Trophoblast cell (in vitro differentiated cells and primary cell): ENCODE measurements around the gene STEEP1.

Experiments used
- DNase-seq, 2 donors: peaks; one replicate each; pipeline ENCODE4 v3.0.0-alpha.2; 2016
- H2AFZ ChIP-seq: 2 replicates; pipeline ENCODE4 v1.6.1; 2013; ENCODE audit warnings: low read length, moderate library complexity, mild to moderate bottlenecking; ENCODE audit not compliant: insufficient read depth, poor library complexity
- H2AK5ac ChIP-seq: 2 replicates; pipeline ENCODE4 v1.6.1; 2013; ENCODE audit warnings: mild to moderate bottlenecking, low read length
- H2BK120ac ChIP-seq: 2 replicates; pipeline ENCODE4 v1.6.1; 2013; ENCODE audit warnings: low read length, mild to moderate bottlenecking, moderate library complexity; ENCODE audit not compliant: insufficient read depth, poor library complexity
- H2BK12ac ChIP-seq: 2 replicates; pipeline ENCODE4 v1.6.1; 2013; ENCODE audit warnings: mild to moderate bottlenecking, low read length, moderate library complexity
- H2BK5ac ChIP-seq: 2 replicates; pipeline ENCODE4 v1.6.1; 2013; ENCODE audit warnings: low read length, low read depth, moderate library complexity, mild to moderate bottlenecking; ENCODE audit not compliant: poor library complexity
- H3K14ac ChIP-seq: 2 replicates; pipeline ENCODE4 v1.6.1; 2013; ENCODE audit warnings: mild to moderate bottlenecking, low read length
- H3K18ac ChIP-seq: 2 replicates; pipeline ENCODE4 v1.6.1; 2013; ENCODE audit warnings: mild to moderate bottlenecking, low read length
- H3K23ac ChIP-seq: 2 replicates; pipeline ENCODE4 v1.6.1; 2013; ENCODE audit warnings: low read length
- H3K27ac ChIP-seq: 2 replicates; pipeline ENCODE4 v1.5.1; 2013; ENCODE audit warnings: low read depth, mild to moderate bottlenecking, inconsistent platforms, low read length, moderate library complexity
- H3K27me3 ChIP-seq: 2 replicates; pipeline ENCODE4 v1.6.1; 2013; ENCODE audit warnings: inconsistent platforms, mild to moderate bottlenecking, low read length, moderate library complexity; ENCODE audit not compliant: insufficient read depth
- H3K36me3 ChIP-seq, 2 experiments: 1 replicate in 1 of 2; 2 replicates in 1 of 2; pipeline ENCODE4 v1.6.1; 2013; ENCODE audit warnings: low read length in 2 of 2, mild to moderate bottlenecking in 2 of 2, moderate library complexity in 1 of 2; ENCODE audit not compliant: insufficient read depth in 2 of 2, control insufficient read depth in 1 of 2
- H3K4ac ChIP-seq: 2 replicates; pipeline ENCODE4 v1.6.1; 2013; ENCODE audit warnings: low read depth, mild to moderate bottlenecking, low read length, moderate library complexity
- H3K4me1 ChIP-seq, 2 experiments: 1 replicate in 1 of 2; 2 replicates in 1 of 2; pipeline ENCODE4 v1.6.1; 2013; ENCODE audit warnings: low read length in 2 of 2, mild to moderate bottlenecking in 2 of 2, moderate library complexity in 1 of 2; ENCODE audit not compliant: insufficient read depth in 2 of 2, control insufficient read depth in 1 of 2
- H3K4me2 ChIP-seq: 2 replicates; pipeline ENCODE4 v1.6.1; 2013; ENCODE audit warnings: inconsistent platforms, mild to moderate bottlenecking, low read length, moderate library complexity
- H3K4me3 ChIP-seq: 2 replicates; pipeline ENCODE4 v1.5.1; 2013; ENCODE audit warnings: mild to moderate bottlenecking, low read depth, low read length, inconsistent platforms
- H3K79me1 ChIP-seq: one replicate; pipeline ENCODE4 v1.6.1; 2013; ENCODE audit warnings: low read length
- H3K79me2 ChIP-seq: 2 replicates; pipeline ENCODE4 v1.6.1; 2013; ENCODE audit warnings: low read length, mild to moderate bottlenecking; ENCODE audit not compliant: control insufficient read depth, insufficient read depth, poor library complexity
- H3K9ac ChIP-seq: 2 replicates; pipeline ENCODE4 v1.6.1; 2013; ENCODE audit warnings: mild to moderate bottlenecking, low read length
- H3K9me3 ChIP-seq: 2 replicates; pipeline ENCODE4 v1.6.1; 2013; ENCODE audit warnings: low read depth, mild to moderate bottlenecking, control low read depth, inconsistent platforms, low read length; ENCODE audit not compliant: insufficient read depth
- H4K12ac ChIP-seq: 2 replicates; pipeline ENCODE4 v1.6.1; 2013; ENCODE audit warnings: low read depth, mild to moderate bottlenecking, low read length, moderate library complexity
- H4K8ac ChIP-seq: 2 replicates; pipeline ENCODE4 v1.6.1; 2013; ENCODE audit warnings: low read depth, mild to moderate bottlenecking, low read length, moderate library complexity
- H4K91ac ChIP-seq: one replicate; pipeline ENCODE4 v1.6.1; 2013; ENCODE audit warnings: low read depth, mild to moderate bottlenecking, low read length, moderate library complexity
- WGBS: extraction: QIAGEN DNeasy Blood & Tissue Kit; methylation state at CpG from one replicate; pipeline ENCODE4 v1.1.7; 2013; ENCODE audit warnings: missing lambda C conversion rate; ENCODE audit not compliant: insufficient read length, insufficient coverage; ENCODE audit errors: extremely low coverage; 5-methylcytosine and 5-hydroxymethylcytosine counted together

Gene STEEP1

GRCh38 chrX:119489212-119490074, 75.8 kb downstream of the STEEP1 start:
- Histone ChIP-seq H3K14ac (no peak overlapping the region), H2BK120ac (no peak overlapping the region), H3K36me3 (no peaks in the 10 kb centered on the region), H3K4me1 (no peaks in the 10 kb centered on the region), H2AK5ac (no peak overlapping the region), H3K23ac (no peak overlapping the region), H3K27ac (no peak overlapping the region), H3K9ac (no peak overlapping the region), H3K4me3 (no peak overlapping the region), H2BK5ac (no peak overlapping the region), H2BK12ac (no peak overlapping the region), H4K8ac (no peak overlapping the region), H3K18ac (no peak overlapping the region), H3K79me2 (no peaks in the 10 kb centered on the region), H3K79me1 (no peaks in the 10 kb centered on the region), H3K4ac (no peak overlapping the region), H4K12ac (peak overlapping the region; percentile 30), H3K27me3 (no peaks in the 10 kb centered on the region), H3K4me2 (no peak overlapping the region), H3K9me3 (no peaks in the 10 kb centered on the region), H4K91ac (no peak overlapping the region), H2AFZ (no peak overlapping the region)
- WGBS = no CpG with 5 or more reads among the region's 13 CpGs
- no peak for DNase-seq

- no CpG with 5 or more reads among the region's 8 CpGs for WGBS
Observed at GRCh38 chrX:119488749-119489148, 76.5 kb downstream of the STEEP1 start.

More at GRCh38 chrX:119488749-119489148, 76.5 kb downstream of the STEEP1 start:
- H3K18ac ChIP-seq = no peak overlapping the region
- no peak overlapping the region for H3K4me3 ChIP-seq
- H2BK120ac ChIP-seq = no peak overlapping the region
- H3K23ac ChIP-seq = no peak overlapping the region
- no peak overlapping the region for H2AFZ ChIP-seq
- no peak overlapping the region for H3K4me2 ChIP-seq
- H2AK5ac ChIP-seq = no peak overlapping the region
- no peak overlapping the region for H3K14ac ChIP-seq
- no peaks in the 10 kb centered on the region for H3K79me2 ChIP-seq
- H3K4me1 ChIP-seq = no peaks in the 10 kb centered on the region
- H3K27me3 ChIP-seq = no peaks in the 10 kb centered on the region
- no peak overlapping the region for H3K9ac ChIP-seq
- no peak overlapping the region for H2BK12ac ChIP-seq
- H4K8ac ChIP-seq = no peak overlapping the region
- no peaks in the 10 kb centered on the region for H3K79me1 ChIP-seq
- H3K27ac ChIP-seq = no peak overlapping the region
- no peaks in the 10 kb centered on the region for H3K36me3 ChIP-seq
- no peaks in the 10 kb centered on the region for H3K9me3 ChIP-seq
- H4K91ac ChIP-seq = no peak overlapping the region
- no peak overlapping the region for H4K12ac ChIP-seq
- peak; percentile 30 to 69 for DNase-seq
- H3K4ac ChIP-seq = no peak overlapping the region
- no peak overlapping the region for H2BK5ac ChIP-seq
